Transverse colon (tissue), 4 donors: ENCODE data around the gene MRC1. TPM values are rescaled to one million over a fixed set of nuclear protein-coding genes. Genes with fewer than 3 reads are reported as not detected.

Experiments used
- DNase-seq: peaks from one replicate; pipeline ENCODE4 v3.0.0-alpha.2; 2019
- H3K27ac ChIP-seq, 4 donors: fragments of 200-600 bp; sonication (generic); 2 replicates each; pipeline ENCODE4 v1.5.1; 2016 to 2018; ENCODE audit warnings: inconsistent platforms in 4 of 4
- H3K27me3 ChIP-seq: fragments of 200-600 bp; sonication (generic); 2 replicates; pipeline ENCODE4 v1.5.1; 2017; ENCODE audit warnings: inconsistent platforms
- H3K36me3 ChIP-seq, 4 donors: fragments of 200-600 bp; sonication (generic); 2 replicates each; pipeline ENCODE4 v1.5.1; 2017 to 2019; ENCODE audit warnings: inconsistent platforms in 4 of 4
- H3K4me1 ChIP-seq, 4 donors: fragments of 200-600 bp; sonication (generic); 2 replicates each; pipeline ENCODE4 v1.5.1; 2017 to 2020; ENCODE audit warnings: inconsistent platforms in 4 of 4
- H3K4me3 ChIP-seq, 4 donors: fragments of 200-600 bp; sonication (generic); 1 replicate in 1 of 4; 2 replicates in 3 of 4; pipeline versions ENCODE4 v1.5.1 to v1.6.1; 2017 to 2019; ENCODE audit warnings: inconsistent platforms in 4 of 4
- H3K9me3 ChIP-seq, 2 donors: fragments of 200-600 bp; sonication (generic); 2 replicates each; pipeline ENCODE4 v1.5.1; 2017 to 2019; ENCODE audit warnings: inconsistent platforms in 2 of 2
- EP300 ChIP-seq: sonication (generic); formaldehyde crosslinking; IDR thresholded peaks from one replicate; pipeline ENCODE4 v1.6.1; 2017; ENCODE audit warnings: antibody characterized with exemption, low read depth
- POLR2A ChIP-seq: fragments of 450-650 bp; IDR thresholded peaks from one replicate; pipeline ENCODE4 v1.6.1; 2016; ENCODE audit warnings: antibody characterized with exemption, mild to moderate bottlenecking, moderate library complexity
- POLR2AphosphoS5 ChIP-seq, 3 donors: sonication (generic); formaldehyde crosslinking; IDR thresholded peaks; one replicate each; pipeline ENCODE4 v1.6.1; 2016; ENCODE audit warnings: antibody characterized with exemption in 3 of 3
- WGBS, 2 donors: methylation state at CpG; one replicate each; pipeline ENCODE4 v1.1.5; 2018; ENCODE audit warnings: low coverage in 1 of 2; 5-methylcytosine and 5-hydroxymethylcytosine counted together
- in situ Hi-C, 4 donors: fragments of 200-750 bp; cut with MboI; loops; one replicate each; pipeline versions ENCODE4 v1.15.0 to v1.15.1; 2017; ENCODE audit warnings: low sequenced_read_pairs in 3 of 4, low pct_ligation_motif_present in 1 of 4, low pct_unique_long_range_greater_than_20kb in 1 of 4
- intact Hi-C: fragments of 100-400 bp; cut with DNase I; formaldehyde crosslinking; loops from one replicate; pipeline ENCODE4 v1.15.1; 2023; ENCODE audit warnings: low total_unique reads
- total RNA-seq, 4 donors: library from RNA; depleted of rRNA; stranded (reverse); fragments of >200 nt; gene quantifications; one replicate each; pipeline ENCODE4 v1.1.0, GENCODE V29; 2016
- TF ChIP-seq, protein P1 (sequence below), 5 experiments: fragments of 200-600 bp in 3 of 5; fragments of 450-650 bp in 2 of 5; sonication (generic) in 3 of 5; IDR thresholded peaks; 1 replicate in 2 of 5; 2 replicates in 3 of 5; pipeline ENCODE4 v1.5.1; 2016 to 2017; ENCODE audit warnings: antibody characterized with exemption in 5 of 5, inconsistent platforms in 3 of 5, mild to moderate bottlenecking in 2 of 5, moderate library complexity in 1 of 5

MRC1 gene
- total RNA-seq, 4 donors from 2014 or later = 2.8 to 22.1 (median 15.2) TPM

GRCh38 chr10:17877121-17877520 lies 68.0 kb downstream of the MRC1 start:
- in situ Hi-C loops = loop anchor here in 1 of 4 donors (10.0 kb wide), 1 partner anchor 272 kb away; no protein-coding TSS in a partner anchor
- H3K9me3 ChIP-seq = no peaks in the 10 kb centered on the region
- TF ChIP-seq POLR2A = no peak
- no peak for TF ChIP-seq EP300
- no peak for TF ChIP-seq POLR2AphosphoS5 (IDR thresholded peaks at IDR 0.05)
- TF ChIP-seq, protein P1, sequence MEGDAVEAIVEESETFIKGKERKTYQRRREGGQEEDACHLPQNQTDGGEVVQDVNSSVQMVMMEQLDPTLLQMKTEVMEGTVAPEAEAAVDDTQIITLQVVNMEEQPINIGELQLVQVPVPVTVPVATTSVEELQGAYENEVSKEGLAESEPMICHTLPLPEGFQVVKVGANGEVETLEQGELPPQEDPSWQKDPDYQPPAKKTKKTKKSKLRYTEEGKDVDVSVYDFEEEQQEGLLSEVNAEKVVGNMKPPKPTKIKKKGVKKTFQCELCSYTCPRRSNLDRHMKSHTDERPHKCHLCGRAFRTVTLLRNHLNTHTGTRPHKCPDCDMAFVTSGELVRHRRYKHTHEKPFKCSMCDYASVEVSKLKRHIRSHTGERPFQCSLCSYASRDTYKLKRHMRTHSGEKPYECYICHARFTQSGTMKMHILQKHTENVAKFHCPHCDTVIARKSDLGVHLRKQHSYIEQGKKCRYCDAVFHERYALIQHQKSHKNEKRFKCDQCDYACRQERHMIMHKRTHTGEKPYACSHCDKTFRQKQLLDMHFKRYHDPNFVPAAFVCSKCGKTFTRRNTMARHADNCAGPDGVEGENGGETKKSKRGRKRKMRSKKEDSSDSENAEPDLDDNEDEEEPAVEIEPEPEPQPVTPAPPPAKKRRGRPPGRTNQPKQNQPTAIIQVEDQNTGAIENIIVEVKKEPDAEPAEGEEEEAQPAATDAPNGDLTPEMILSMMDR (IDR thresholded peaks at IDR 0.05) = no peak
- intact Hi-C loops = no loop called here
- no peak overlapping the region for H3K4me3 ChIP-seq
- peaks cover 0 to 10% (median 0%) of the 10 kb centered on the region in 4 donors for H3K4me1 ChIP-seq
- no peak for DNase-seq
- H3K36me3 ChIP-seq = no peaks in the 10 kb centered on the region
- no peak overlapping the region for H3K27ac ChIP-seq
- H3K27me3 ChIP-seq = no peaks in the 10 kb centered on the region

DNA sequence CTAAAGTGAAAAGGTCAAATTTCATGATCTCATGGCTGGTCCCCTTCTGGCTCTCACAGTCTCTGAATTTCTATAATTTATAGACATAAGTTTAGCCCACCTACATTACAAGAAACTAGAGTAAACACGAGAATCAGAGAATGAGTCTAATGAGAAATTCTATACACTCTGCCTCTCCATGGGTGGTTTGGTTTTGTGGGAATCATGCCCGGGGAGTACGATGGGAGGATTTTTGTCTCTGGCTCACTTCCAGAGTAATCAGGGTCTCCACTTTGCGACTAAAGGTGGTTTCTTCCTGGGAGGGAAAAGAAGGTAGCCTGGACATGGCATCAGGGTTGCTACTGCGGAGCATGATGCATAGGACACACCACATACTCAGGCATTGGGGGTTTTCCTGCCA lies 69.7 kb downstream of the MRC1 start:
- Histone ChIP-seq H3K27me3 (no peaks in the 10 kb centered on the region), H3K27ac (no peak overlapping the region), H3K36me3 (no peaks in the 10 kb centered on the region), H3K4me3 (no peak overlapping the region), H3K9me3 (no peaks in the 10 kb centered on the region), H3K4me1 (no peaks in the 10 kb centered on the region)
- in situ Hi-C loops = loop anchor here in 1 of 4 donors (10.0 kb wide), 1 partner anchor 274 kb away; no protein-coding TSS in a partner anchor
- intact Hi-C loops = no loop called here
- TF ChIP-seq POLR2A (no peak), POLR2AphosphoS5 (IDR thresholded peaks at IDR 0.05) (no peak), EP300 (no peak)
- TF ChIP-seq, protein P1 (IDR thresholded peaks at IDR 0.05) = no peak
- DNase-seq = no peak
- WGBS, 2 donors = 57 to 79% methylated on average over 5 of the region's 5 CpGs

DNA sequence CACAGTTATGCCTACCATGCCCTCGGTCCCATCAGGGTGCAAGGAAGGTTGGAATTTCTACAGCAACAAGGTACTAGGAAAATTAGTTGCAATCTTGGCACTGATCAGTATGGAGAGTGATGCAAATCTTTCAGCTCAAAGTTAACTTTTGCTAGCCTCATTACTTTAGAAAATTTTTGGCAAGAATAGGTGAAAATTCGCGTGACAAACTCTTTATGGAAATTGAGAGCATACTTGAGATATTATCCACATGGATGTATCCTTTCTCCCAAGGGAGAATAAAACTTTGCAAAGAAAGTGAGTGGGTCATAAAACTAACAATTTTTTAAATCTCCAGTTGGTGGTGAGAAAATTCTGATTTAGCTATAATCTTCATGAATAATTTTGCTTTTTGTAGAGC lies 71.5 kb downstream of the MRC1 start:
- Histone ChIP-seq H3K4me3 (no peak overlapping the region), H3K4me1 (no peaks in the 10 kb centered on the region), H3K27ac (no peak overlapping the region), H3K36me3 (no peaks in the 10 kb centered on the region), H3K9me3 (no peaks in the 10 kb centered on the region), H3K27me3 (no peaks in the 10 kb centered on the region)
- 80 to 87% methylated on average over 3 of the region's 3 CpGs for WGBS, 2 donors
- in situ Hi-C loops (no loop called here), intact Hi-C loops (no loop called here)
- TF ChIP-seq POLR2AphosphoS5 (IDR thresholded peaks at IDR 0.05) (no peak), POLR2A (no peak)
- DNase-seq = no peak

GRCh38 chr10:17882557-17882956 lies 73.4 kb downstream of the MRC1 start:
- TF ChIP-seq, protein P1 (IDR thresholded peaks at IDR 0.05) = no peak
- TF ChIP-seq POLR2AphosphoS5 (IDR thresholded peaks at IDR 0.05) (no peak), EP300 (no peak), POLR2A (no peak)
- Histone ChIP-seq H3K4me1 (no peaks in the 10 kb centered on the region), H3K36me3 (no peaks in the 10 kb centered on the region), H3K27me3 (no peaks in the 10 kb centered on the region), H3K9me3 (no peaks in the 10 kb centered on the region), H3K27ac (peak overlapping the region in 1 of 4 donors; percentile 29), H3K4me3 (no peak overlapping the region)
- in situ Hi-C loops (no loop called here), intact Hi-C loops (no loop called here)
- 68 to 80% methylated on average over 1 of the region's 1 CpG for WGBS, 2 donors
- no peak for DNase-seq

GRCh38 chr10:17883621-17884020 lies 74.5 kb downstream of the MRC1 start:
- Histone ChIP-seq H3K27ac (peak overlapping the region in 1 of 4 donors; percentile 9), H3K4me3 (no peak overlapping the region), H3K9me3 (no peaks in the 10 kb centered on the region), H3K36me3 (no peaks in the 10 kb centered on the region), H3K4me1 (no peaks in the 10 kb centered on the region), H3K27me3 (no peaks in the 10 kb centered on the region)
- intact Hi-C loops = no loop called here
- TF ChIP-seq, protein P1 (IDR thresholded peaks at IDR 0.05) = no peak
- TF ChIP-seq EP300 = no peak
- no peak for TF ChIP-seq POLR2AphosphoS5 (IDR thresholded peaks at IDR 0.05)
- no peak for TF ChIP-seq POLR2A
- in situ Hi-C loops = no loop called here
- 26% methylated on average over 1 of the region's 1 CpG; no CpG with 5 or more reads in 1 of the 2 donors for WGBS, 2 donors
- DNase-seq = peak; percentile 30
